K562 (cell line): ENCODE measurements around the gene PKP1. TPM values are rescaled to one million over a fixed set of nuclear protein-coding genes. Genes with fewer than 3 reads are reported as not detected.
A peak's percentile ranks its signal among the peaks of the same experiment; 100 is the strongest.

Experiments
- ATAC-seq: fragments of 200-7000 bp; cut with Tn5 transposase; 3 replicates; pipeline ENCODE4 v1.9.1; 2020; ENCODE audit warnings: moderate library complexity
- BruUV-seq: library from RNA; stranded (reverse); fragments of 400-500 nt; replicated peaks from 2 replicates; lab custom pipeline; 2021; lab: Mats Ljungman, UMichigan
- CTCF ChIA-PET: fragments of 300-600 bp; formaldehyde crosslinking; extraction: SDS; loops from one replicate; lab custom pipeline; 2021; ENCODE audit warnings: low intra/inter-chr PET ratio; lab: Yijun Ruan, JAX
- POLR2A ChIA-PET: fragments of 300-600, 350-650 bp; sonication (Branson Sonifier 250); formaldehyde crosslinking; extraction: SDS; loops from one replicate; lab custom pipeline; 2021; ENCODE audit warnings: antibody characterized with exemption, inconsistent platforms; lab: Yijun Ruan, JAX
- DNase-seq, 4 experiments: peaks; one replicate each; pipeline versions ENCODE4 v3.0.0 to v3.0.0-alpha.2; 2011 to 2018; ENCODE audit warnings: low spot score in 3 of 4, mixed read lengths in 3 of 4; ENCODE audit errors: extremely low read depth in 1 of 4
- FAIRE-seq: peaks from 2 replicates; lab custom pipeline; 2011; peaks lifted over from hg19 to GRCh38; lab: Jason Lieb, UNC
- H2AFZ ChIP-seq: 2 replicates; pipeline ENCODE4 v1.6.0; 2011; ENCODE audit warnings: low read depth, low read length, control low read depth, inconsistent platforms
- H3K27ac ChIP-seq: fragments of 200-600 bp; 3 replicates; pipeline ENCODE4 v1.8.0; 2011; ENCODE audit warnings: low read depth, mild to moderate bottlenecking, control low read depth, inconsistent platforms, low read length, moderate library complexity, mixed read lengths; ENCODE audit errors: extremely low read depth
- H3K27me3 ChIP-seq, 2 experiments: fragments of 300-600 bp in 1 of 2; 2 replicates in 1 of 2; 3 replicates in 1 of 2; pipeline versions ENCODE4 v1.6.0 to v1.8.0; 2011; ENCODE audit warnings: inconsistent platforms in 2 of 2, low read length in 2 of 2, mild to moderate bottlenecking in 1 of 2, mixed read lengths in 1 of 2, moderate library complexity in 1 of 2; ENCODE audit not compliant: control insufficient read depth in 2 of 2, insufficient read depth in 2 of 2
- H3K36me3 ChIP-seq: fragments of 300-600 bp; 3 replicates; pipeline ENCODE4 v1.8.0; 2011; ENCODE audit warnings: mild to moderate bottlenecking, low read length, inconsistent platforms; ENCODE audit not compliant: control insufficient read depth, insufficient read depth
- H3K4me1 ChIP-seq, 2 experiments: fragments of 200-600 bp in 1 of 2; replicated peaks in 1 of 2; 2 replicates in 1 of 2; 3 replicates in 1 of 2; pipeline versions ENCODE4 v1.5.1 to v1.8.0; 2011; ENCODE audit warnings: inconsistent platforms in 2 of 2, low read length in 2 of 2, mild to moderate bottlenecking in 1 of 2, mixed read lengths in 1 of 2, moderate library complexity in 1 of 2; ENCODE audit not compliant: control insufficient read depth in 2 of 2, insufficient read depth in 2 of 2
- H3K4me2 ChIP-seq: 2 replicates; pipeline ENCODE4 v1.6.1; 2011; ENCODE audit warnings: low read length, control low read depth, inconsistent platforms, mixed read lengths; ENCODE audit not compliant: insufficient read depth
- H3K4me3 ChIP-seq: fragments of 200-600 bp; sonication (generic), shearing (Covaris generic); 2 replicates; pipeline ENCODE4 v1.5.1; 2016; ENCODE audit warnings: control low read depth, inconsistent platforms
- H3K79me2 ChIP-seq: fragments of 200-600 bp; 3 replicates; pipeline ENCODE4 v1.8.0; 2011; ENCODE audit warnings: low read length, inconsistent platforms; ENCODE audit not compliant: control insufficient read depth, insufficient read depth
- H3K9ac ChIP-seq, 2 experiments: 2 replicates each; pipeline versions ENCODE4 v1.6.0 to v1.6.1; 2011; ENCODE audit warnings: low read depth in 2 of 2, low read length in 2 of 2, control low read depth in 1 of 2, inconsistent platforms in 1 of 2, mild to moderate bottlenecking in 1 of 2, mixed read lengths in 1 of 2; ENCODE audit not compliant: insufficient read depth in 1 of 2
- H3K9me1 ChIP-seq: one replicate; pipeline ENCODE4 v1.6.0; 2011; ENCODE audit warnings: inconsistent platforms, mild to moderate bottlenecking, low read length, moderate library complexity; ENCODE audit not compliant: control insufficient read depth, insufficient read depth
- H3K9me3 ChIP-seq: replicated peaks from 2 replicates; pipeline ENCODE4 v1.5.1; 2011; ENCODE audit warnings: low read depth, low read length, inconsistent platforms; ENCODE audit not compliant: control insufficient read depth, insufficient read depth
- H4K20me1 ChIP-seq: replicated peaks from 2 replicates; pipeline ENCODE4 v1.6.1; 2011; ENCODE audit warnings: low read length, inconsistent platforms, mixed read lengths; ENCODE audit not compliant: control insufficient read depth, insufficient read depth
- FOSL1 ChIP-seq: fragments of 200-800 bp; sonication (Bioruptor generic); conservative IDR thresholded peaks from 2 replicates; pipeline ENCODE4 v1.6.1; 2016; ENCODE audit warnings: missing genetic modification characterization, missing compliant biosample characterization
- FOXP1 ChIP-seq: sonication (generic); formaldehyde crosslinking; IDR thresholded peaks from 2 replicates; pipeline ENCODE4 v1.8.0; 2022; ENCODE audit warnings: mild to moderate bottlenecking, missing genetic modification reagents
- GTF2F1 ChIP-seq: IDR thresholded peaks from 2 replicates; pipeline ENCODE4 v1.6.1; 2011; ENCODE audit warnings: low read depth, low read length, improper control_type of control experiment
- HSF4 ChIP-seq: fragments of 250-450 bp; sonication (Bioruptor Pico); IDR thresholded peaks from 2 replicates; pipeline ENCODE4 v2.1.2; 2022; ENCODE audit warnings: mild to moderate bottlenecking, moderate library complexity, borderline replicate concordance
- KAT7 ChIP-seq: sonication (generic); formaldehyde crosslinking; IDR thresholded peaks from 2 replicates; pipeline ENCODE4 v1.8.0; 2022; ENCODE audit warnings: missing genetic modification reagents, mild to moderate bottlenecking, borderline replicate concordance
- MYBL2 ChIP-seq, 2 experiments: fragments of 450-650 bp in 1 of 2; sonication (generic) in 1 of 2; formaldehyde crosslinking in 1 of 2; IDR thresholded peaks; 2 replicates each; pipeline versions ENCODE4 v1.6.1 to v1.8.1; 2017 to 2022; ENCODE audit warnings: borderline replicate concordance in 1 of 2, inconsistent platforms in 1 of 2, low read depth in 1 of 2, mild to moderate bottlenecking in 1 of 2, missing genetic modification reagents in 1 of 2, moderate library complexity in 1 of 2
- RFX5 ChIP-seq: IDR thresholded peaks from 2 replicates; pipeline ENCODE4 v1.6.1; 2011; ENCODE audit warnings: low read depth, mild to moderate bottlenecking, improper control_type of control experiment, low read length
- SIN3A ChIP-seq, 2 experiments: fragments of 150-350 bp in 1 of 2; IDR thresholded peaks; 2 replicates each; pipeline ENCODE4 v1.6.1; 2011 to 2016; ENCODE audit warnings: borderline replicate concordance in 2 of 2, low read depth in 2 of 2, low read length in 2 of 2, mild to moderate bottlenecking in 2 of 2, moderate library complexity in 2 of 2; ENCODE audit not compliant: control insufficient read depth in 1 of 2
- ZBED1 ChIP-seq: IDR thresholded peaks from 2 replicates; pipeline ENCODE4 v1.6.1; 2014
- ZBTB1 ChIP-seq: sonication (generic); formaldehyde crosslinking; IDR thresholded peaks from 2 replicates; pipeline ENCODE4 v1.8.1; 2023; ENCODE audit warnings: missing genetic modification reagents, low read depth, mild to moderate bottlenecking, borderline replicate concordance
- ZNF133 ChIP-seq: fragments of 250-450 bp; sonication (Bioruptor Pico); IDR thresholded peaks from 2 replicates; pipeline ENCODE4 v1.4.0; 2020; ENCODE audit warnings: mild to moderate bottlenecking
- ZNF274 ChIP-seq: IDR thresholded peaks from 2 replicates; pipeline ENCODE4 v1.6.1; 2011; ENCODE audit warnings: low read depth, mild to moderate bottlenecking, low read length, moderate library complexity, borderline replicate concordance
- ZNF561 ChIP-seq: fragments of 450-650 bp; formaldehyde crosslinking; conservative IDR thresholded peaks from 2 replicates; pipeline ENCODE4 v1.4.0; 2020; ENCODE audit warnings: mild to moderate bottlenecking, moderate library complexity
- ZNF696 ChIP-seq: fragments of 250-450 bp; sonication (Bioruptor Pico); conservative IDR thresholded peaks from 2 replicates; pipeline ENCODE4 v1.4.0; 2020; ENCODE audit warnings: mild to moderate bottlenecking, moderate library complexity
- WGBS: fragments of 100-300 bp; shearing (Covaris generic); methylation state at CpG from one replicate; pipeline ENCODE4 v1.1.6; 2016; ENCODE audit warnings: low coverage, mixed read lengths; ENCODE audit not compliant: insufficient coverage; ENCODE audit errors: missing lambda C conversion rate; 5-methylcytosine and 5-hydroxymethylcytosine counted together
- in situ Hi-C: fragments of 300-500 bp; cut with MboI; formaldehyde crosslinking; loops from 4 replicates; pipeline ENCODE4 v1.15.0; 2018; ENCODE audit warnings: inconsistent platforms, mixed read lengths
- intact Hi-C: fragments of 100-400 bp; cut with micrococcal nuclease; formaldehyde crosslinking; loops from 2 replicates; pipeline ENCODE4 v1.14.2; 2022
- polyA plus RNA-seq, 8 experiments: library from polyadenylated mRNA; depleted of rRNA in 4 of 8; stranded (reverse) in 5 of 8; unstranded in 3 of 8; fragments of >200 nt; fragmentation: Nextera tagmentation in 2 of 8; fragmentation: Illumina TruSeq in 1 of 8; extraction: Ambion mirVana in 2 of 8; extraction: Trizol in 1 of 8; gene quantifications; 2 replicates each; pipeline versions ENCODE4 v1.2.1 to v1.2.3, GENCODE V29; 2011 to 2014; ENCODE audit warnings: inconsistent platforms in 1 of 8, missing spikeins in 1 of 8
- total RNA-seq, 7 experiments: library from RNA; depleted of rRNA in 6 of 7; stranded (reverse); fragments of >200 nt in 6 of 7; fragmentation: Illumina TruSeq in 2 of 7; extraction: Trizol in 2 of 7; gene quantifications; 2 replicates each; pipeline versions ENCODE4 v1.2.1 to v1.2.3, GENCODE V29; 2011 to 2021; ENCODE audit warnings: low replicate concordance in 1 of 7
- TF ChIP-seq, protein P1 (sequence below): sonication (generic); formaldehyde crosslinking; IDR thresholded peaks from 2 replicates; pipeline ENCODE4 v1.8.0; 2022; ENCODE audit warnings: missing genetic modification reagents, mild to moderate bottlenecking, borderline replicate concordance

Gene PKP1
- total and polyA plus RNA-seq, 9 of the 15 experiments (the other 6 are each of a cell fraction or from before 2014, with no cell fraction given), result not detected

DNA sequence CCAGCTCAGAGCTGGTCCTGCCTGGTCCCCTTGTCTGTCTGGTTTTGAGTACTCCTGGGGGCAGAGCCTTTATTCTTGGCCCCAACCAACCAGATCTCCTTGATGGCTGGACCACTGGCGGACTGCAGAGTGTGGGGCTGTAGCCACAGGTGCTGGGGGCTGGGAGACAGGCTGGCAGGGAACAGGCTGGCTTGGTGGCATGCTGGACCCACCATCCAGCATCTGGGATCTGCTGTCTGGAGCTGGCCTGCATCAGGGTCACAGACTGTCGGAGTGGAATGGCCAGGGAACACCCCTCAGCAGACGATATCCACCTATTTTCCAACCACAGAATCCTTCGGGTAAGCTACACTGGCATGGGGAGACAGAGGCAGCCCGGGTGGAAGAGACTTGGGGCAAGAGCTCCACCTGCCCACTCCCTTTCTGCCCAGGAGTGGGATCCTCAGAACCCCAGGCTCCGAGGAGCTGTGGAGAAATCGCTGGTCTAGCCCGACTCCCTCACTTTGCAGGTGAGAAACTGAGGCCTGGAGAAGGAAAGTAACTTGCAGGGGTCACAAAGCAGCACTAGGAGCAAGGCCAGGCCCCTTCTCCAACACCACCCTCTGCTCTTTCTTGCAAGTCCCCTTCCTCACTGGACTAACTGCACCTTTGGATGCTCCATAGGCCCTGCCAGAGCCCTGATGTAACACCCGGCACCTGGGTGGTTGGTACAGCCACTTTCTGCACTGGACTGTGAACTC lies 53.6 kb downstream of the PKP1 start:
- ATAC-seq, result no peak
- FAIRE-seq, result no peak
- H3K36me3 ChIP-seq, result no peaks in the 10 kb centered on the region
- no peak for DNase-seq
- H3K4me3 ChIP-seq, result no peak overlapping the region
- no peaks in the 10 kb centered on the region for H3K79me2 ChIP-seq
- 0% methylated on average over 9 of the region's 9 CpGs for WGBS
- intact Hi-C loops (no loop called here), in situ Hi-C loops (no loop called here)
- ChIA-PET CTCF (no interaction called here), POLR2A (interaction anchor here (0.6 kb wide), 1 partner anchor 89 kb away, joined by 3 read pairs; no protein-coding TSS in a partner anchor)
- no peaks in the 10 kb centered on the region for H3K4me1 ChIP-seq
- H3K27ac ChIP-seq, result no peak overlapping the region
- H3K9ac ChIP-seq, result 0 out of 4 replicates have a peak overlapping the region, but pooled peaks of 1 of the 2 experiments have one; percentile 45
- no peaks in the 10 kb centered on the region for H3K9me1 ChIP-seq
- no peaks in the 10 kb centered on the region for H4K20me1 ChIP-seq
- H3K9me3 ChIP-seq, result no peaks in the 10 kb centered on the region
- BruUV-seq, result no TSS peak
- H2AFZ ChIP-seq, result no peak overlapping the region
- no peak overlapping the region for H3K4me2 ChIP-seq
- TF ChIP-seq MYBL2 (IDR thresholded peaks at IDR 0.05; ENCODE audit: low read depth) (no peak), MYBL2 (CRISPR knock-in tag; IDR thresholded peaks at IDR 0.05; ENCODE audit: borderline replicate concordance) (no peak), SIN3A (IDR thresholded peaks at IDR 0.05; ENCODE audit: borderline replicate concordance in 2 of 2, control insufficient read depth in 1 of 2, low read depth in 2 of 2, low read length in 2 of 2) (no peak), FOXP1 (CRISPR knock-in tag) (no peak), HSF4 (CRISPR knock-in tag) (no peak), ZNF274 (no peak), ZBED1 (no peak), ZBTB1 (CRISPR knock-in tag) (no peak), GTF2F1 (no peak), ZNF133 (CRISPR knock-in tag) (no peak), FOSL1 (tag) (no peak), ZNF561 (no peak), ZNF696 (no peak), KAT7 (CRISPR knock-in tag) (no peak), RFX5 (no peak)
- TF ChIP-seq, protein P1, sequence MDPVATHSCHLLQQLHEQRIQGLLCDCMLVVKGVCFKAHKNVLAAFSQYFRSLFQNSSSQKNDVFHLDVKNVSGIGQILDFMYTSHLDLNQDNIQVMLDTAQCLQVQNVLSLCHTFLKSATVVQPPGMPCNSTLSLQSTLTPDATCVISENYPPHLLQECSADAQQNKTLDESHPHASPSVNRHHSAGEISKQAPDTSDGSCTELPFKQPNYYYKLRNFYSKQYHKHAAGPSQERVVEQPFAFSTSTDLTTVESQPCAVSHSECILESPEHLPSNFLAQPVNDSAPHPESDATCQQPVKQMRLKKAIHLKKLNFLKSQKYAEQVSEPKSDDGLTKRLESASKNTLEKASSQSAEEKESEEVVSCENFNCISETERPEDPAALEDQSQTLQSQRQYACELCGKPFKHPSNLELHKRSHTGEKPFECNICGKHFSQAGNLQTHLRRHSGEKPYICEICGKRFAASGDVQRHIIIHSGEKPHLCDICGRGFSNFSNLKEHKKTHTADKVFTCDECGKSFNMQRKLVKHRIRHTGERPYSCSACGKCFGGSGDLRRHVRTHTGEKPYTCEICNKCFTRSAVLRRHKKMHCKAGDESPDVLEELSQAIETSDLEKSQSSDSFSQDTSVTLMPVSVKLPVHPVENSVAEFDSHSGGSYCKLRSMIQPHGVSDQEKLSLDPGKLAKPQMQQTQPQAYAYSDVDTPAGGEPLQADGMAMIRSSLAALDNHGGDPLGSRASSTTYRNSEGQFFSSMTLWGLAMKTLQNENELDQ (CRISPR knock-in tag), result no peak
- H3K27me3 ChIP-seq, result peaks cover 16 to 52% of the 10 kb centered on the region in 2 experiments
